HG03060 (cell line): ENCODE measurements around the gene TCERG1.

Experiments
- ATAC-seq: cut with Tn5 transposase; IDR thresholded peaks from one replicate; pipeline ENCODE4 v1.9.1; 2021; ENCODE audit warnings: low read depth, moderate number of reproducible peaks; ENCODE audit not compliant: unreplicated experiment

Gene TCERG1

DNA sequence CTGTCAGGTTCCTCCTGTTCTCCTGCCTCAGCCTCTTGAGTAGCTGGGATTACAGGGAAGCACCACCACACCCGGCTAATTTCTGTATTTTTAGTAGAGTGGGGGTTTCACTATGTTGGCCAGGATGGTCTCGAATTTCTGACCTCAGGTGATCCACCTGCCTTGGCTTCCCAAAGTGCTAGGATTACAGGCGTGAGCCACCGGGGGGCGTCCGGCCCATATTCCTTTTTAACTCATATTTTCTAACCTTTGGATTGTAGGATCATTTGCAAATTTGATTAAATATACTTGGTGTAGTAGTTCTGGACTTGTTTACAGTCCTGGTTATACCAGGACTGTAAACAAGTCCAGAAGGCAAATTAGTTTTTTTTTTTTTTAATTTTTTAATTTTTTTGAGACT lies 4.3 kb downstream of the TCERG1 start:
- no peak for ATAC-seq

- ATAC-seq: no peak
Observed at GRCh38 chr5:146457431-146457830, 10.3 kb downstream of the TCERG1 start.

GRCh38 chr5:146458894-146459293 lies 11.8 kb downstream of the TCERG1 start:
- no peak for ATAC-seq

GRCh38 chr5:146461319-146461718 lies 14.2 kb downstream of the TCERG1 start:
- no peak for ATAC-seq

GRCh38 chr5:146463446-146463845 lies 16.3 kb downstream of the TCERG1 start:
- no peak for ATAC-seq

GRCh38 chr5:146466521-146467349 lies 19.6 kb downstream of the TCERG1 start:
- no peak for ATAC-seq

- no peak for ATAC-seq
Observed at GRCh38 chr5:146467760-146468159, 20.6 kb downstream of the TCERG1 start.

DNA sequence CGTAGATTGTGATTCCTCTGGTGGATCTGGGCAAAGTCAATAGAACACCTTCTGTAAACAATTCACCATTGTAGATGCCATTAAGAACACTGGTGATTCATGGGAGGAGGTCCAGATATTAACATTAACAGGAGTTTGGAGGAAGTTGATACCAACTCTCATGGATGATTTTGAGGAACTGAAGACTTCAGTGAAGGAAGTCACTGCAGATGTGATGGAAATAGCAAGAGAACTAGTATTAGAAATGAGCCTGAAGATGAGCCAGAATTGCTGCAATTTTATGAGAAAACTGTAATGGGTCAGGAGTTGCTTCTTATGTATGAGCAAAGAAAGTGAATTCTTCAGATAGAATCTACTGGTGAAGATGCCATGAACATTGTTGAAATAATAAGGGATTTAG lies 26.9 kb downstream of the TCERG1 start:
- ATAC-seq: no peak

DNA sequence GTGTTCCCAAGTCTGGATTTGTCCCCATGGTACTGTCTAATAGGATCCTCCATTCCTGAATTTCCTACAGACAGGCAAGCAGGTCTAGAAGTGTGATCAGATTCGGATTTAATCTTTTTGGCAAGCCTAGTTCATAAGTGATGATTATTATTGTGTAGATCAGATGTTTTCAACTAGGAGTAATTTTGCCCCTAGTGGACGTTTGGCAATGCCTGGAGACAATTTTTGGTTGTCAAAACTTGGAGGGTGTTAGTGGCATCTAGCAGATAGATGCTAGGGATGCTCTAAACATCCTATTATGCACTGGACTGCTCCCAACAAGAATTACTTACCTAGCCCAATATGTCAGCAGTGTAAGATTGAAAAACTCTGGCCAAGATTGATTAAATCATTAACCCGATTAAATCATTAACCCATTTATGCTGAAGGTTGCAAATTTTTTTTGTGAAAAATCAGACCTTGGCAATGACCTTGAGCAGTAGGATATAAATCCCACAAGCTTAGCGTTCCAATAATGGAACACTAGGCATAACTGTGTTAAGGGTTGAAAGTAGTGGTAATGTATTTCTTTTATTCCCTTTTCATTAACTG lies 28.2 kb downstream of the TCERG1 start:
- no peak for ATAC-seq

DNA sequence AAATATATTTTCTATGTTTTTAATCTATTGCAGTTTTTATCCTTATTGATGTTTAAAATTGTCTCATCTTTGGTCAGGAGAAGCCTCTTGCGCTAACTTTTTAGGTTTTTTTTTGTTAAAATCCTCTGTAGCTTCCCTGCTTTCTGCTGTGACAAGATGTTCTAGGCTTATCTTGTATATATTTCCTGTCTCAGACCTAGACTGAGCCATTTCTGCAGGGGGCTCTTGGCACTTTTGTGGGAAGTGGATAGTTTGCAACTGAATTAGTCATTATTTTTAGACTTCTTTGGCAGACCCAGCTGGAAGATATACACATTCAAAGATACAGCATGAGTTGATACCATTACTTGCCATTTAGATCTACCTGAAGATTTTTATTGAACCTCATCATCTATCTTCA lies 28.8 kb downstream of the TCERG1 start:
- no peak for ATAC-seq

DNA sequence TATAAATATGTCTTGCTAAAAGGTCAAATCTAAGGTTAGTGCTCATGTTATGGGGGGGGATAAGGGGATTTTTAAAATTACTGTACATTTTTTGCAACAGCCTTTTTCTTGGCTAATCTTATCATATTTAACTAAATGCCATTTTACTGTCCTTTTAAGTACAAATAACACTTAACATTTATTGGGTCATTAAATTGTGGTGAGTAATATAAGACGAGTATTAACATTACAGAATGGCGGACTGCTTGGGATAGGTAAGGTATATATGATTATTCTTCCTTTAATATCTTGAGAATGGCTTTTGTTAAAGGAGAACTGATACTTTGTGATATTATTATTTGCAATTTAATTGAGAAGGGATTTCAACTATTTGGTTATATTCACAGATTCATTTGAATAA lies 35.6 kb downstream of the TCERG1 start:
- ATAC-seq: no peak

DNA sequence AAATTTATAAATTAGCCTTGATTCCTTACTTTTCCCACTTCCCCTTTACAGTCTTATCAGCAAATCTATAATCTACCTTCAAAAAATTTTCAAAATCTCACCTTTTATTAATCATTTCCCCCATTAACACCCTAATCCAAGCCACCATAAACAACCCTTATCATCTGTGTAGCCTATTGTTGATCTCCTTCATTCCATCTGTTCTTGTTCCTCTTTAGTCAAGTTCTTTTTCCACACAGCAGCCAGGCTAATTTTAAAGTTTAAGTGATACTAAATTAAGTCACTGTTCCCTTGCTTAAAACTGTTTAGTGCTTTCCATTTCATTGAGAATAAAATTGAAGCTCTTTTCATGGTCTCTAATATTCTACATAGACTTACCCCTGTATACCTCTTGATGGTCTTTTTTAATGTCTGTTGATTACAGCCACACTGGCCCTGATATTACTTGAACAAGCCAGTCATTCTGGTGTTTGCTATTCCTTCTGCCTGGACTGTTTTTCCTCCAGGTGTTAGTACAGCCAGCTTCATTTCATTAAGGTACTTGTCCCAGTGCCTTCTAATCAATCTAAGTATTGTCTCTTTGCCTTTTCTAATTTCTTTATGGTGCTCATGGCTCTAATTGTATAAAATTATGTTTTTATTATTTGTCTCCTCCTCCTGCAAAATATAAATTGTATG lies 37.7 kb downstream of the TCERG1 start:
- ATAC-seq: no peak

- ATAC-seq: no peak
Observed at GRCh38 chr5:146490089-146490843, 43.1 kb downstream of the TCERG1 start.

DNA sequence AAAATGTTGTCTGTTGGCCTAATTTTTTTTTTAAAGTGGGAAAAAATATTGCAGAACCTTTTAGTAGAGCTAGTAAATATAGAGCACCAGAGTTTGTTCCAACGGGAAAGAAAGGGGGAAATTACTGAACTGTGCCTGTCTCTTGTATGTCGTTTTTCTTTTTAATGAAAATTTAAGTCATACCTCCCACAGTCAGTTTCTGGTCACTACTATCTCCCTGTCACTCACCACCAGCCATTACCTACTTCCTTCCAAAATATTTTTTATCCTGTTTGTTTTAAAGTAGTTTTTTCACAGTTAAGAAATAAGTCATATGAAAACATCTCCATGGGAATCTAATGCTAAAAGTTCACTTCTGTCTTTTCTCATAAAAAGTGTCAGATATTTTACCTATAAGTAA lies 47.5 kb downstream of the TCERG1 start:
- no peak for ATAC-seq

- ATAC-seq: no peak
Observed at GRCh38 chr5:146499680-146500079, 52.5 kb downstream of the TCERG1 start.

DNA sequence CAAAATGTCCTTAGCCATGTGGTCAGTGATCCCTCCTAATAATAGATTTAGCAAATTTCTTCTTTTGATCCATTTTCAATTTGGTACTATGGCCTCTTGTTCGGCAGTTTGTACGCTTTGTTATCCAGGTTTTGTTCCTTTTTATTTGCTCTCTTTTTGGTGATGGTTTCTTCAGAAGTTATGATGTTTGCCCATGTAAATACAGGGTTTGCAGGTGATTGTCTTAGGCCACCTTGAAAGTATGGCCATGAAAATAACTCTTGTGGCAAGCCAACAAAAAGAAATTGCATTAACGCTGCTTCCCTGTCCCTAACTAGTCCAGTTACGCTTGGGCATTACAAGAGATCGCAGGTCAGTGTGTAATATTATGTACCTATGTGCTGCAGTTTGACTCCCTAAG lies 60.3 kb downstream of the TCERG1 start:
- ATAC-seq: no peak

- ATAC-seq: no peak
Observed at GRCh38 chr5:146510559-146511125, 63.5 kb downstream of the TCERG1 start.

DNA sequence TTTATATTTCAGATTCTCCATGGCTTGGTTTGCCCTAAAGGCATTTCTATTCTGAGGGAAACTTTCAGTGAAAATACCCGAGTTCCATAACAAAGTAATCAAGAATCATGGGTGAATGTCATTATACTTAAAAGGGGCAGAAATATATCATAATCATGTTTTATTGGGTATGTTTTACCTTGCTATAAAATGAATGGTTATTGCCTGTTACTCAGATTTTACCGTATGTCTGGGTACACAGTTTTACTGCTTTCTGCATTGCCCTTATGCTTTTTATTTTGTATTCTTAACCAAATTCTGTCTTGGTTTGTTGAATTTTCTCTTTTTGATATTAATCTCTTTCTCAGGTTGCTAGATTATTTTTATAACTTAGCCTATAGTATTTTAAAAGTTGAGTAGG lies 66.3 kb downstream of the TCERG1 start:
- no peak for ATAC-seq

GRCh38 chr5:146514575-146514974 lies 67.4 kb downstream of the TCERG1 start:
- no peak for ATAC-seq

GRCh38 chr5:146515473-146516150 lies 68.5 kb downstream of the TCERG1 start:
- no peak for ATAC-seq
